ENCODE data around the gene PIRT.

DNA sequence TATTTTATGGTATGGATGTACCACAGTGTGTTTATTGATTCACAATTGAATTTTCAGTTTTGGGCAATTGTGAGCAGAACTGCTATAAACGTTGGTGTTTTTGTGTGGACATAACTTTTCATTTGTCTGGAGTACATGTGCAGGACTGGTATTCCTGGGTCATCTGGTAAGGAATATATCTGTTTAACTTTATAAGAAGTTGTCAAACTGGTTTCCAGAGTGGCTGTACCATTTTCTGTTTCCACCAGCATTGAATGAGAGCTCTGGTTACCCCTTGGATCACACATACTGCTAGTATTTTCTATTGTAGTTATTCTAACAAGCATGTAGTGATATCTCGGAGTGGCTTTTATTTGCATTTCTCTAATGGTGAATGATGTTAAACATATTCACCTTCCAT, 58.3 kb downstream of the PIRT start:
- TF ChIP-seq, protein P1, sequence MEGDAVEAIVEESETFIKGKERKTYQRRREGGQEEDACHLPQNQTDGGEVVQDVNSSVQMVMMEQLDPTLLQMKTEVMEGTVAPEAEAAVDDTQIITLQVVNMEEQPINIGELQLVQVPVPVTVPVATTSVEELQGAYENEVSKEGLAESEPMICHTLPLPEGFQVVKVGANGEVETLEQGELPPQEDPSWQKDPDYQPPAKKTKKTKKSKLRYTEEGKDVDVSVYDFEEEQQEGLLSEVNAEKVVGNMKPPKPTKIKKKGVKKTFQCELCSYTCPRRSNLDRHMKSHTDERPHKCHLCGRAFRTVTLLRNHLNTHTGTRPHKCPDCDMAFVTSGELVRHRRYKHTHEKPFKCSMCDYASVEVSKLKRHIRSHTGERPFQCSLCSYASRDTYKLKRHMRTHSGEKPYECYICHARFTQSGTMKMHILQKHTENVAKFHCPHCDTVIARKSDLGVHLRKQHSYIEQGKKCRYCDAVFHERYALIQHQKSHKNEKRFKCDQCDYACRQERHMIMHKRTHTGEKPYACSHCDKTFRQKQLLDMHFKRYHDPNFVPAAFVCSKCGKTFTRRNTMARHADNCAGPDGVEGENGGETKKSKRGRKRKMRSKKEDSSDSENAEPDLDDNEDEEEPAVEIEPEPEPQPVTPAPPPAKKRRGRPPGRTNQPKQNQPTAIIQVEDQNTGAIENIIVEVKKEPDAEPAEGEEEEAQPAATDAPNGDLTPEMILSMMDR (IDR thresholded peaks at IDR 0.05) = no peak
- TF ChIP-seq POLR2A (IDR thresholded peaks at IDR 0.05) = no peak

Measured in heart left ventricle (tissue), 13 donors.